HCT116 (cell line): ENCODE measurements around the gene GPC5. TPM values are rescaled to one million over a fixed set of nuclear protein-coding genes. Genes with fewer than 3 reads are reported as not detected.

ENCODE experiments used
- ATAC-seq: fragments of 200-7000 bp; cut with Tn5 transposase; 2 replicates; pipeline ENCODE4 v1.9.1; 2020; ENCODE audit warnings: mild to moderate bottlenecking, moderate library complexity
- BruUV-seq: library from RNA; stranded (reverse); fragments of 400-500 nt; replicated peaks from 2 replicates; lab custom pipeline; 2021; lab: Mats Ljungman, UMichigan
- CTCF ChIA-PET: fragments of 300-600 bp; sonication (Branson Sonifier 250); formaldehyde crosslinking; loops from one replicate; lab custom pipeline; 2021; ENCODE audit warnings: antibody characterized with exemption; lab: Charles Lee
- POLR2A ChIA-PET: fragments of 300-600, 350-600 bp; sonication (Branson Sonifier 250); formaldehyde crosslinking; loops from one replicate; lab custom pipeline; 2021; ENCODE audit warnings: antibody characterized with exemption; lab: Charles Lee
- RAD21 ChIA-PET, 2 experiments: fragments of 300-600 bp; sonication (Branson Sonifier 250); formaldehyde crosslinking; loops; one replicate each; lab custom pipeline; 2023; ENCODE audit warnings: low total read pairs in 2 of 2; ENCODE audit not compliant: uncharacterized antibody in 2 of 2, unreplicated experiment in 2 of 2, low non-redundant PET in 1 of 2; lab: Charles Lee
- DNase-seq: peaks from one replicate; pipeline ENCODE4 v3.0.0-alpha.2; 2010; ENCODE audit warnings: low read depth, low spot score
- H2AFZ ChIP-seq: fragments of 200-600 bp; shearing (Covaris generic), sonication (generic); 2 replicates; pipeline ENCODE4 v1.6.1; 2017; ENCODE audit warnings: low read depth, mixed run types, mixed read lengths, antibody characterized with exemption, low read length; ENCODE audit not compliant: poor library complexity, severe bottlenecking
- H3K27ac ChIP-seq: 2 replicates; pipeline ENCODE4 v1.5.1; 2012; ENCODE audit warnings: low read depth, low read length
- H3K27me3 ChIP-seq: fragments of 200-600 bp; sonication (generic); 2 replicates; pipeline ENCODE4 v1.6.1; 2016; ENCODE audit warnings: mixed run types, low read length, mixed read lengths; ENCODE audit not compliant: insufficient read depth
- H3K36me3 ChIP-seq, 2 experiments: fragments of 200-500 bp in 1 of 2; fragments of 200-600 bp in 1 of 2; sonication (Bioruptor generic) in 1 of 2; sonication (generic) in 1 of 2; 2 replicates each; pipeline versions ENCODE4 v1.5.1 to v1.6.1; 2014 to 2016; ENCODE audit warnings: low read length in 2 of 2, inconsistent platforms in 1 of 2, mixed read lengths in 1 of 2, mixed run types in 1 of 2; ENCODE audit not compliant: insufficient read depth in 2 of 2, control insufficient read depth in 1 of 2
- H3K4me1 ChIP-seq, 2 experiments: fragments of 200-600 bp in 1 of 2; sonication (generic) in 1 of 2; 2 replicates each; pipeline versions ENCODE4 v1.5.1 to v1.6.1; 2012 to 2017; ENCODE audit warnings: low read length in 2 of 2, inconsistent platforms in 1 of 2, mild to moderate bottlenecking in 1 of 2, mixed read lengths in 1 of 2, mixed run types in 1 of 2, moderate library complexity in 1 of 2; ENCODE audit not compliant: insufficient read depth in 2 of 2, control insufficient read depth in 1 of 2
- H3K4me2 ChIP-seq: fragments of 200-600 bp; sonication (generic); 2 replicates; pipeline ENCODE4 v1.6.1; 2017; ENCODE audit warnings: mixed run types, low read length, mixed read lengths
- H3K4me3 ChIP-seq, 2 experiments: fragments of 200-600 bp in 1 of 2; sonication (generic) in 1 of 2; replicated peaks in 1 of 2; 2 replicates each; pipeline ENCODE4 v1.5.1; 2011 to 2016; ENCODE audit warnings: low read length in 2 of 2, control low read depth in 1 of 2, low read depth in 1 of 2, mild to moderate bottlenecking in 1 of 2, mixed read lengths in 1 of 2, mixed run types in 1 of 2
- H3K79me2 ChIP-seq: fragments of 200-600 bp; sonication (generic); 2 replicates; pipeline ENCODE4 v1.6.1; 2017; ENCODE audit warnings: mild to moderate bottlenecking, mixed run types, low read length, moderate library complexity, mixed read lengths; ENCODE audit not compliant: insufficient read depth
- H3K9ac ChIP-seq: fragments of 200-600 bp; sonication (generic); 2 replicates; pipeline ENCODE4 v1.6.1; 2016; ENCODE audit warnings: low read length, mixed read lengths
- H3K9me2 ChIP-seq: fragments of 200-600 bp; sonication (generic), shearing (Covaris generic); 2 replicates; pipeline ENCODE4 v1.6.1; 2017; ENCODE audit warnings: mixed run types, mild to moderate bottlenecking, moderate library complexity; ENCODE audit not compliant: insufficient read depth
- H3K9me3 ChIP-seq, 2 experiments: fragments of 200-500 bp in 1 of 2; fragments of 200-600 bp in 1 of 2; sonication (Bioruptor generic) in 1 of 2; sonication (generic) in 1 of 2; 2 replicates each; pipeline ENCODE4 v1.6.1; 2014 to 2017; ENCODE audit warnings: low read length in 2 of 2, mixed read lengths in 2 of 2, inconsistent platforms in 1 of 2, low read depth in 1 of 2, mild to moderate bottlenecking in 1 of 2, mixed run types in 1 of 2, moderate library complexity in 1 of 2; ENCODE audit not compliant: control insufficient read depth in 1 of 2, insufficient read depth in 1 of 2
- H4K20me1 ChIP-seq: fragments of 200-600 bp; sonication (generic), shearing (Covaris generic); 2 replicates; pipeline ENCODE4 v1.6.1; 2017; ENCODE audit warnings: mixed run types, mild to moderate bottlenecking, moderate library complexity; ENCODE audit not compliant: insufficient read depth
- ATF3 ChIP-seq: IDR thresholded peaks from 2 replicates; pipeline ENCODE4 v1.6.1; 2012
- CBX3 ChIP-seq: IDR thresholded peaks from 2 replicates; pipeline ENCODE4 v1.6.1; 2012; ENCODE audit warnings: low read depth
- CEBPB ChIP-seq: IDR thresholded peaks from 2 replicates; pipeline ENCODE4 v1.6.1; 2012; ENCODE audit warnings: low read depth
- EGR1 ChIP-seq: IDR thresholded peaks from 2 replicates; pipeline ENCODE4 v1.6.1; 2012; ENCODE audit warnings: low read depth
- ELF1 ChIP-seq: IDR thresholded peaks from 2 replicates; pipeline ENCODE4 v1.6.1; 2012; ENCODE audit warnings: low read depth, borderline replicate concordance
- EZH2phosphoT487 ChIP-seq: fragments of 200-600 bp; IDR thresholded peaks from 2 replicates; pipeline ENCODE4 v1.6.1; 2018; ENCODE audit warnings: antibody characterized with exemption, borderline replicate concordance
- FOSL1 ChIP-seq: IDR thresholded peaks from 2 replicates; pipeline ENCODE4 v1.6.1; 2012; ENCODE audit warnings: low read depth
- JUND ChIP-seq: IDR thresholded peaks from 2 replicates; pipeline ENCODE4 v1.6.1; 2012
- MAX ChIP-seq: IDR thresholded peaks from 2 replicates; pipeline ENCODE4 v1.6.1; 2012
- POLR2A ChIP-seq: IDR thresholded peaks from 2 replicates; pipeline ENCODE4 v1.7.0; 2011; ENCODE audit warnings: borderline replicate concordance; ENCODE audit not compliant: insufficient read depth, insufficient read length; ENCODE audit errors: extremely low read depth
- POLR2AphosphoS5 ChIP-seq: IDR thresholded peaks from 2 replicates; pipeline ENCODE4 v1.6.1; 2011; ENCODE audit warnings: mild to moderate bottlenecking, low read depth, low read length, moderate library complexity
- RAD21 ChIP-seq: IDR thresholded peaks from 2 replicates; pipeline ENCODE4 v1.6.1; 2012; ENCODE audit warnings: low read depth, mild to moderate bottlenecking
- REST ChIP-seq: IDR thresholded peaks from 2 replicates; pipeline ENCODE4 v1.6.1; 2012; ENCODE audit warnings: low read depth
- SIN3A ChIP-seq: IDR thresholded peaks from 2 replicates; pipeline ENCODE4 v1.6.1; 2012; ENCODE audit warnings: low read depth
- SP1 ChIP-seq: IDR thresholded peaks from 2 replicates; pipeline ENCODE4 v1.6.1; 2012; ENCODE audit warnings: low read depth
- TCF7L2 ChIP-seq: IDR thresholded peaks from 2 replicates; pipeline ENCODE4 v1.7.0; 2011; ENCODE audit warnings: borderline replicate concordance, inconsistent platforms; ENCODE audit not compliant: insufficient read depth, insufficient read length; ENCODE audit errors: extremely low read depth
- YY1 ChIP-seq: IDR thresholded peaks from 2 replicates; pipeline ENCODE4 v1.6.1; 2011; ENCODE audit warnings: low read length, low read depth, moderate library complexity, mild to moderate bottlenecking; ENCODE audit not compliant: insufficient replicate concordance; ENCODE audit errors: extremely low read depth
- ZFX ChIP-seq: fragments of 450-650 bp; IDR thresholded peaks from 2 replicates; pipeline ENCODE4 v1.6.1; 2017
- ZNF274 ChIP-seq: fragments of 200-500 bp; sonication (Bioruptor generic); IDR thresholded peaks from 2 replicates; pipeline ENCODE4 v1.6.1; 2014; ENCODE audit warnings: mild to moderate bottlenecking, low read depth, low read length, inconsistent platforms
- intact Hi-C: fragments of 100-400 bp; cut with micrococcal nuclease; formaldehyde crosslinking; loops from 2 replicates; pipeline ENCODE4 v1.10.0; 2022
- total RNA-seq: library from RNA; stranded (reverse); gene quantifications from one replicate; pipeline ENCODE4 v1.2.1, GENCODE V29; 2021; ENCODE audit not compliant: unreplicated experiment

Gene GPC5
- total RNA-seq, 1 experiment from 2014 or later = not detected

- TF ChIP-seq YY1 (no peak), MAX (no peak), ELF1 (no peak), SIN3A (no peak), SP1 (no peak), POLR2A (no peak), CBX3 (no peak), CEBPB (no peak), EGR1 (no peak), ATF3 (no peak), TCF7L2 (no peak), ZFX (no peak), JUND (no peak), ZNF274 (no peak)
Measured at GRCh38 chr13:92721620-92722019, 1323.2 kb downstream of the GPC5 start (continued).

DNA sequence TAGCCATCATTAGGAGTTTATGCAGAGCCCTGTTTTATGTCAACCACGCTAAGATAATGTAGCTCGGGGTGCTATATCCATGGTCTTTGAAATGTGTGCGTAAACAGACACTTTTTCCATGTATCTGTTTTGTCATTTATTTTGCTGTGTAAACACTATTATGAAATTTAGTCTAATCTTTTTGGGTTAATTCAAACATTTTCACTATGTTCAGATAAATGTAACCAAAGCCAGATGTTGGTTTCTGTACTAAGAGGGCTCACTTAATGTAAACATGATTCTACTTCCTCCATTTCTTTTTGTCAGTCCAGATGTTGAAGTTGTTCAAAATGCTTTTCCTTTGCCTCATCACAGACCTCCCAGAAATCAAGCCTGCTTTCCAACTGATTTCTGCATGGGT, 1328.7 kb downstream of the GPC5 start:
- no peak for TF ChIP-seq CEBPB
- no peak for TF ChIP-seq POLR2A
- TF ChIP-seq CBX3 = no peak
- TF ChIP-seq RAD21 = no peak
- no peak for TF ChIP-seq YY1
- TF ChIP-seq EZH2phosphoT487 = no peak
- no peak for TF ChIP-seq POLR2AphosphoS5
- no peak for TF ChIP-seq FOSL1
- no peak for TF ChIP-seq REST
- no peak for TF ChIP-seq SP1
- TF ChIP-seq, all 23 proteins: peak for 0
- no peaks in the 10 kb centered on the region for H3K4me1 ChIP-seq
- POLR2A ChIA-PET = no interaction called here
- no peak overlapping the region for H3K9ac ChIP-seq
- H4K20me1 ChIP-seq = no peaks in the 10 kb centered on the region
- no peaks in the 10 kb centered on the region for H3K79me2 ChIP-seq
- H3K9me3 ChIP-seq = peaks cover 4 to 29% of the 10 kb centered on the region in 2 experiments; a peak in 3 of 4 replicates
- no TSS peak for BruUV-seq
- no peak for DNase-seq
- no peaks in the 10 kb centered on the region for H3K36me3 ChIP-seq
- CTCF ChIA-PET = no interaction called here
- H3K27ac ChIP-seq = no peak overlapping the region
- RAD21 ChIA-PET = no interaction called here
- no peaks in the 10 kb centered on the region for H3K27me3 ChIP-seq
- H3K9me2 ChIP-seq = no peaks in the 10 kb centered on the region
- H3K4me2 ChIP-seq = no peak overlapping the region
- no peak for ATAC-seq
- intact Hi-C loops = no loop called here
- H3K4me3 ChIP-seq = no peak overlapping the region
- no peak overlapping the region for H2AFZ ChIP-seq
